SK-N-SH (cell line): ENCODE data around the gene CLIC3. TPM values are rescaled to one million over a fixed set of nuclear protein-coding genes. Genes with fewer than 3 reads are reported as not detected.

ENCODE experiments used
- CTCF ChIA-PET: fragments of 300-600, 350-600 bp; formaldehyde crosslinking; extraction: SDS; loops from one replicate; lab custom pipeline; 2021; lab: Yijun Ruan, JAX
- POLR2A ChIA-PET: fragments of 350-600 bp; sonication (Branson Sonifier 250); formaldehyde crosslinking; extraction: SDS; loops from one replicate; lab custom pipeline; 2020; ENCODE audit warnings: antibody characterized with exemption, inconsistent platforms; lab: Yijun Ruan, JAX
- DNase-seq: peaks from one replicate; pipeline ENCODE4 v3.0.0; 2012
- H2AFZ ChIP-seq: fragments of 200-600 bp; sonication (generic); 2 replicates; pipeline ENCODE4 v1.8.1; 2016; ENCODE audit warnings: antibody characterized with exemption, mild to moderate bottlenecking, low read depth
- H3F3A ChIP-seq: fragments of 200-600 bp; sonication (generic); replicated peaks from 2 replicates; pipeline ENCODE3; 2016; ENCODE audit warnings: antibody characterized with exemption, mild to moderate bottlenecking; ENCODE audit not compliant: insufficient read depth
- H3K27ac ChIP-seq, 2 experiments: fragments of 200-500 bp in 1 of 2; fragments of 200-600 bp in 1 of 2; sonication (Bioruptor generic) in 1 of 2; sonication (generic), shearing (Covaris generic) in 1 of 2; 2 replicates each; pipeline versions ENCODE4 v1.5.1 to v1.6.1; 2014 to 2016; ENCODE audit warnings: low read depth in 2 of 2, inconsistent platforms in 1 of 2, low read length in 1 of 2, mild to moderate bottlenecking in 1 of 2, mixed read lengths in 1 of 2
- H3K27me3 ChIP-seq: fragments of 200-600 bp; sonication (generic), shearing (Covaris generic); 2 replicates; pipeline ENCODE4 v1.6.1; 2016; ENCODE audit warnings: mixed run types; ENCODE audit not compliant: insufficient read depth
- H3K36me3 ChIP-seq, 2 experiments: fragments of 200-500 bp in 1 of 2; fragments of 200-600 bp in 1 of 2; sonication (Bioruptor generic) in 1 of 2; sonication (generic) in 1 of 2; replicated peaks in 1 of 2; 2 replicates each; pipeline versions ENCODE3 to v1.5.1; 2014 to 2016; ENCODE audit warnings: low read length in 1 of 2, mild to moderate bottlenecking in 1 of 2; ENCODE audit not compliant: insufficient read depth in 2 of 2, control insufficient read depth in 1 of 2
- H3K4me1 ChIP-seq, 2 experiments: fragments of 200-500 bp in 1 of 2; fragments of 200-600 bp in 1 of 2; sonication (Bioruptor generic) in 1 of 2; sonication (generic), shearing (Covaris generic) in 1 of 2; 2 replicates each; pipeline versions ENCODE4 v1.5.1 to v1.6.1; 2014 to 2016; ENCODE audit warnings: low read depth in 1 of 2, low read length in 1 of 2, mixed run types in 1 of 2; ENCODE audit not compliant: insufficient read depth in 2 of 2, control insufficient read depth in 1 of 2
- H3K4me2 ChIP-seq: fragments of 200-600 bp; sonication (generic), shearing (Covaris generic); 2 replicates; pipeline ENCODE4 v1.6.1; 2017; ENCODE audit warnings: mixed run types
- H3K4me3 ChIP-seq, 2 experiments: fragments of 200-500 bp in 1 of 2; fragments of 200-600 bp in 1 of 2; sonication (Bioruptor generic) in 1 of 2; sonication (generic), shearing (Covaris generic) in 1 of 2; 2 replicates each; pipeline versions ENCODE4 v1.5.1 to v1.8.1; 2014 to 2016; ENCODE audit warnings: low read depth in 2 of 2, inconsistent platforms in 1 of 2, low read length in 1 of 2, mild to moderate bottlenecking in 1 of 2, mixed read lengths in 1 of 2, moderate library complexity in 1 of 2
- H3K79me2 ChIP-seq: fragments of 200-600 bp; sonication (generic); 2 replicates; pipeline ENCODE4 v1.8.1; 2017; ENCODE audit warnings: mild to moderate bottlenecking; ENCODE audit not compliant: insufficient read depth
- H3K9ac ChIP-seq: fragments of 200-600 bp; sonication (generic); 2 replicates; pipeline ENCODE4 v1.6.1; 2017; ENCODE audit warnings: mixed run types
- H3K9me2 ChIP-seq: fragments of 200-600 bp; sonication (generic); 2 replicates; pipeline ENCODE4 v1.6.1; 2017; ENCODE audit warnings: mixed run types
- H3K9me3 ChIP-seq: fragments of 200-600 bp; sonication (generic); 2 replicates; pipeline ENCODE4 v1.6.1; 2017; ENCODE audit warnings: mixed run types, mild to moderate bottlenecking, moderate library complexity
- H4K20me1 ChIP-seq: fragments of 200-600 bp; sonication (generic); 2 replicates; pipeline ENCODE4 v1.6.1; 2017; ENCODE audit warnings: mild to moderate bottlenecking, mixed run types; ENCODE audit not compliant: insufficient read depth
- CHD2 ChIP-seq: fragments of 150-350 bp; IDR thresholded peaks from 2 replicates; pipeline ENCODE4 v1.6.1; 2018; ENCODE audit warnings: low read length; ENCODE audit not compliant: partially characterized antibody
- EP300 ChIP-seq, 2 experiments: IDR thresholded peaks; 2 replicates each; pipeline versions ENCODE4 v1.4.0 to v1.6.1; 2012; ENCODE audit warnings: borderline replicate concordance in 1 of 2, low read depth in 1 of 2, low read length in 1 of 2
- EZH2phosphoT487 ChIP-seq: fragments of 200-600 bp; sonication (generic); IDR thresholded peaks from 2 replicates; pipeline ENCODE4 v1.6.1; 2017; ENCODE audit warnings: low read depth, mixed run types, mild to moderate bottlenecking, antibody characterized with exemption, moderate library complexity, borderline replicate concordance
- FOXJ3 ChIP-seq: sonication (generic); formaldehyde crosslinking; IDR thresholded peaks from 2 replicates; pipeline ENCODE4 v1.5.1; 2020; ENCODE audit warnings: mild to moderate bottlenecking, missing genetic modification reagents
- GABPA ChIP-seq: IDR thresholded peaks from 2 replicates; pipeline ENCODE4 v1.4.0; 2012; ENCODE audit warnings: low read depth, mild to moderate bottlenecking
- GATA2 ChIP-seq: sonication (generic); formaldehyde crosslinking; IDR thresholded peaks from 2 replicates; pipeline ENCODE4 v1.5.0; 2020; ENCODE audit warnings: mild to moderate bottlenecking, missing genetic modification reagents
- IRF3 ChIP-seq: fragments of 150-350 bp; IDR thresholded peaks from 2 replicates; pipeline ENCODE4 v1.6.1; 2016; ENCODE audit warnings: mild to moderate bottlenecking, low read depth, low read length
- JUND ChIP-seq: IDR thresholded peaks from 2 replicates; pipeline ENCODE4 v1.4.0; 2012
- MEF2A ChIP-seq: IDR thresholded peaks from 2 replicates; pipeline ENCODE4 v1.4.0; 2012; ENCODE audit warnings: low read depth, borderline replicate concordance
- MXI1 ChIP-seq: IDR thresholded peaks from 2 replicates; pipeline ENCODE4 v1.6.1; 2012; ENCODE audit warnings: mild to moderate bottlenecking, low read depth, low read length, improper control_type of control experiment
- PBX3 ChIP-seq: IDR thresholded peaks from 2 replicates; pipeline ENCODE4; 2012
- POLR2AphosphoS5 ChIP-seq: IDR thresholded peaks from 2 replicates; pipeline ENCODE4 v1.6.1; 2012; ENCODE audit warnings: low read depth, low read length
- RCOR1 ChIP-seq: fragments of 150-350 bp; IDR thresholded peaks from 2 replicates; pipeline ENCODE4 v1.6.1; 2017; ENCODE audit warnings: antibody characterized with exemption, low read length
- RXRA ChIP-seq: IDR thresholded peaks from 2 replicates; pipeline ENCODE4 v1.4.0; 2012; ENCODE audit warnings: low read depth, mild to moderate bottlenecking, borderline replicate concordance
- TCF12 ChIP-seq: IDR thresholded peaks from 2 replicates; pipeline ENCODE4 v1.4.0; 2012
- TEAD4 ChIP-seq: IDR thresholded peaks from 2 replicates; pipeline ENCODE4 v1.4.0; 2012; ENCODE audit warnings: mild to moderate bottlenecking, borderline replicate concordance; ENCODE audit not compliant: insufficient read depth
- USF1 ChIP-seq: IDR thresholded peaks from 2 replicates; pipeline ENCODE4 v1.4.0; 2012; ENCODE audit warnings: low read depth, borderline replicate concordance
- YY1 ChIP-seq: IDR thresholded peaks from 2 replicates; pipeline ENCODE4 v1.4.0; 2012; ENCODE audit warnings: low read depth, mild to moderate bottlenecking
- WGBS: methylation state at CpG from one replicate; pipeline ENCODE4 v1.1.6; 2017; ENCODE audit warnings: low lambda C conversion rate; 5-methylcytosine and 5-hydroxymethylcytosine counted together
- polyA plus RNA-seq, 3 experiments: library from polyadenylated mRNA; depleted of rRNA; stranded (reverse); fragments of >200 nt; gene quantifications; 2 replicates each; pipeline ENCODE4 v1.2.3, GENCODE V29; 2012
- TF ChIP-seq, protein P1 (sequence below): IDR thresholded peaks from 2 replicates; pipeline ENCODE4 v1.6.1; 2012; ENCODE audit warnings: mild to moderate bottlenecking, low read depth, low read length, moderate library complexity
- TF ChIP-seq, protein P2 (sequence below): IDR thresholded peaks from 2 replicates; pipeline ENCODE4 v1.4.0; 2012; ENCODE audit warnings: low read depth
- TF ChIP-seq, protein P3 (sequence below): fragments of 150-350 bp; IDR thresholded peaks from 2 replicates; pipeline ENCODE4 v1.6.1; 2017; ENCODE audit warnings: antibody characterized with exemption, low read length, low read depth, borderline replicate concordance

The CLIC3 gene
- polyA plus RNA-seq, 1 of the 3 experiments (the other 2 are of a cell fraction) = 1.0 TPM

DNA sequence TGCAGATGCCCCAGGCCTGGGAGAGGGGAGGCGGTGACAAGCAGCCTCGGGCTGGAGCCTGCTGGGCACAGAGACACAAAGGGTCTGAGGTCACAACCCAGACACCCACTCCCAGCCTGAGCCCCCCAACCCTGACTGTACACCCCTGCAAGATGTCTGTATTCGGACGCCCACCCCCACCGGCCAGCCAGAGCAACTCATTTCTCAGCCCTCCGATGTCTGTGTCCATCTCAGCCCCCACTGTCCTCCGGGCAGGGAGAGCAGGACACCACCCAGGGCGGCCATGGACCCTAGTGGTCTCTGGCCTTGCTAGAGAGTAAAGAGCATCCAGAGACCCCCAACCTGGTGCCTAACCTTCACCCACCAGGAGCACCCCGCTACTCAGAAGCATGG is 40.4 kb downstream of the CLIC3 start (continued):
- no peak for TF ChIP-seq USF1
- TF ChIP-seq TCF12 = no peak
- no peak for TF ChIP-seq YY1
- TF ChIP-seq EZH2phosphoT487 = no peak
- TF ChIP-seq MXI1 = no peak
- TF ChIP-seq, all 33 proteins: peak for 0

- Histone ChIP-seq H3K27me3 (no peaks in the 10 kb centered on the region), H4K20me1 (no peaks in the 10 kb centered on the region), H3K9ac (no peak overlapping the region), H3K79me2 (no peaks in the 10 kb centered on the region), H3F3A (no peaks in the 10 kb centered on the region), H3K9me2 (no peaks in the 10 kb centered on the region), H3K9me3 (no peaks in the 10 kb centered on the region), H3K36me3 (no peaks in the 10 kb centered on the region), H3K27ac (no peak overlapping the region), H3K4me2 (no peak overlapping the region), H3K4me3 (no peak overlapping the region), H3K4me1 (peaks cover 0 to 20% of the 10 kb centered on the region in 2 experiments; a peak in 2 of 4 replicates), H2AFZ (no peak overlapping the region)
- ChIA-PET POLR2A (no interaction called here), CTCF (interaction anchor here (1.1 to 13.2 kb wide), 2 partner anchors 9 to 77 kb away, joined by 3 to 350 read pairs; partner anchors contain the start of genes ABCA2 and FUT7)
- 60% methylated on average over 4 of the region's 14 CpGs for WGBS
- no peak for TF ChIP-seq JUND
- no peak for TF ChIP-seq GATA2 (CRISPR knock-in tag)
- no peak for TF ChIP-seq IRF3
- TF ChIP-seq YY1 = no peak
- TF ChIP-seq GABPA = no peak
- no peak for TF ChIP-seq POLR2AphosphoS5
- no peak for TF ChIP-seq TEAD4
- TF ChIP-seq MXI1 = no peak
- TF ChIP-seq MEF2A = no peak
- TF ChIP-seq, protein P1, sequence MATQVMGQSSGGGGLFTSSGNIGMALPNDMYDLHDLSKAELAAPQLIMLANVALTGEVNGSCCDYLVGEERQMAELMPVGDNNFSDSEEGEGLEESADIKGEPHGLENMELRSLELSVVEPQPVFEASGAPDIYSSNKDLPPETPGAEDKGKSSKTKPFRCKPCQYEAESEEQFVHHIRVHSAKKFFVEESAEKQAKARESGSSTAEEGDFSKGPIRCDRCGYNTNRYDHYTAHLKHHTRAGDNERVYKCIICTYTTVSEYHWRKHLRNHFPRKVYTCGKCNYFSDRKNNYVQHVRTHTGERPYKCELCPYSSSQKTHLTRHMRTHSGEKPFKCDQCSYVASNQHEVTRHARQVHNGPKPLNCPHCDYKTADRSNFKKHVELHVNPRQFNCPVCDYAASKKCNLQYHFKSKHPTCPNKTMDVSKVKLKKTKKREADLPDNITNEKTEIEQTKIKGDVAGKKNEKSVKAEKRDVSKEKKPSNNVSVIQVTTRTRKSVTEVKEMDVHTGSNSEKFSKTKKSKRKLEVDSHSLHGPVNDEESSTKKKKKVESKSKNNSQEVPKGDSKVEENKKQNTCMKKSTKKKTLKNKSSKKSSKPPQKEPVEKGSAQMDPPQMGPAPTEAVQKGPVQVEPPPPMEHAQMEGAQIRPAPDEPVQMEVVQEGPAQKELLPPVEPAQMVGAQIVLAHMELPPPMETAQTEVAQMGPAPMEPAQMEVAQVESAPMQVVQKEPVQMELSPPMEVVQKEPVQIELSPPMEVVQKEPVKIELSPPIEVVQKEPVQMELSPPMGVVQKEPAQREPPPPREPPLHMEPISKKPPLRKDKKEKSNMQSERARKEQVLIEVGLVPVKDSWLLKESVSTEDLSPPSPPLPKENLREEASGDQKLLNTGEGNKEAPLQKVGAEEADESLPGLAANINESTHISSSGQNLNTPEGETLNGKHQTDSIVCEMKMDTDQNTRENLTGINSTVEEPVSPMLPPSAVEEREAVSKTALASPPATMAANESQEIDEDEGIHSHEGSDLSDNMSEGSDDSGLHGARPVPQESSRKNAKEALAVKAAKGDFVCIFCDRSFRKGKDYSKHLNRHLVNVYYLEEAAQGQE = no peak
- no peak for TF ChIP-seq CHD2
- TF ChIP-seq, protein P2, sequence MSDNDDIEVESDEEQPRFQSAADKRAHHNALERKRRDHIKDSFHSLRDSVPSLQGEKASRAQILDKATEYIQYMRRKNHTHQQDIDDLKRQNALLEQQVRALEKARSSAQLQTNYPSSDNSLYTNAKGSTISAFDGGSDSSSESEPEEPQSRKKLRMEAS = no peak
- TF ChIP-seq PBX3 = no peak
- TF ChIP-seq RXRA = no peak
- no peak for TF ChIP-seq RCOR1
- TF ChIP-seq FOXJ3 = no peak
- no peak for TF ChIP-seq EP300 (IDR thresholded peaks at IDR 0.05; ENCODE audit: borderline replicate concordance in 1 of 2, low read depth in 1 of 2, low read length in 1 of 2)
- TF ChIP-seq, protein P3, sequence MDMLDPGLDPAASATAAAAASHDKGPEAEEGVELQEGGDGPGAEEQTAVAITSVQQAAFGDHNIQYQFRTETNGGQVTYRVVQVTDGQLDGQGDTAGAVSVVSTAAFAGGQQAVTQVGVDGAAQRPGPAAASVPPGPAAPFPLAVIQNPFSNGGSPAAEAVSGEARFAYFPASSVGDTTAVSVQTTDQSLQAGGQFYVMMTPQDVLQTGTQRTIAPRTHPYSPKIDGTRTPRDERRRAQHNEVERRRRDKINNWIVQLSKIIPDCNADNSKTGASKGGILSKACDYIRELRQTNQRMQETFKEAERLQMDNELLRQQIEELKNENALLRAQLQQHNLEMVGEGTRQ = no peak
- DNase-seq = no peak
These were observed 41.0 kb downstream of the CLIC3 start for GRCh38 chr9:136955202-136955942.
